H1 (cell line): ENCODE results near the gene TTBK2. TPM values are rescaled to one million over a fixed set of nuclear protein-coding genes. Genes with fewer than 3 reads are reported as not detected.

Source experiments
- CTBP2 ChIP-seq: IDR thresholded peaks from 2 replicates; pipeline ENCODE4 v1.7.0; 2011; ENCODE audit warnings: borderline replicate concordance, mild to moderate bottlenecking, moderate library complexity, mixed read lengths, low read length; ENCODE audit not compliant: insufficient read depth, insufficient read length
- MAFK ChIP-seq: IDR thresholded peaks from 2 replicates; pipeline ENCODE4 v1.6.1; 2012; ENCODE audit warnings: low read depth, mild to moderate bottlenecking, improper control_type of control experiment, low read length
- RBBP5 ChIP-seq: IDR thresholded peaks from 2 replicates; pipeline ENCODE4 v1.7.1; 2012; ENCODE audit warnings: low read depth, mild to moderate bottlenecking, inconsistent platforms, low read length, moderate library complexity, borderline replicate concordance
- SP2 ChIP-seq: IDR thresholded peaks from 2 replicates; pipeline ENCODE4 v1.6.1; 2012; ENCODE audit warnings: mild to moderate bottlenecking, low read length, inconsistent platforms
- ZNF274 ChIP-seq: IDR thresholded peaks from 2 replicates; pipeline ENCODE4 v1.7.0; 2012; ENCODE audit warnings: low read length, borderline replicate concordance; ENCODE audit errors: extremely low read depth
- polyA plus RNA-seq, 7 experiments: library from polyadenylated mRNA; depleted of rRNA in 3 of 7; stranded (reverse) in 5 of 7; unstranded in 2 of 7; fragments of >200 nt in 5 of 7; fragments of 200-250 nt in 2 of 7; gene quantifications; 1 replicate in 5 of 7; 2 replicates in 1 of 7; 4 replicates in 1 of 7; pipeline versions ENCODE4 v1.2.1 to v1.2.3, GENCODE V29; 2011 to 2013; ENCODE audit warnings: missing spikeins in 2 of 7, mixed read lengths in 2 of 7
- total RNA-seq: library from RNA; stranded (reverse); fragmentation: NEBNext Ultra II Directional; extraction: Animal tissue kit (Norgen Biotek cat#: 25700); gene quantifications from 2 replicates; pipeline ENCODE4 v1.2.1, GENCODE V29; 2021
- TF ChIP-seq, protein P1 (sequence below): IDR thresholded peaks from 2 replicates; pipeline ENCODE4 v1.6.1; 2012; ENCODE audit warnings: inconsistent platforms
- TF ChIP-seq, protein P2 (sequence below): IDR thresholded peaks from 2 replicates; pipeline ENCODE4 v1.6.1; 2012; ENCODE audit warnings: low read length, inconsistent platforms
- TF ChIP-seq, protein P3 (sequence below): IDR thresholded peaks from 2 replicates; pipeline ENCODE4 v1.6.1; 2011; ENCODE audit warnings: low read length, improper control_type of control experiment

Gene TTBK2
- total and polyA plus RNA-seq, 2 of the 8 experiments (the other 6 are each of a cell fraction or from before 2014, with no cell fraction given) = 2.7 to 18.2 TPM

GRCh38 chr15:42724276-42724675, 196.3 kb downstream of the TTBK2 start (continued):
- TF ChIP-seq CTBP2 (no peak), ZNF274 (no peak), MAFK (no peak), SP2 (no peak), RBBP5 (no peak)
- TF ChIP-seq, protein P1, sequence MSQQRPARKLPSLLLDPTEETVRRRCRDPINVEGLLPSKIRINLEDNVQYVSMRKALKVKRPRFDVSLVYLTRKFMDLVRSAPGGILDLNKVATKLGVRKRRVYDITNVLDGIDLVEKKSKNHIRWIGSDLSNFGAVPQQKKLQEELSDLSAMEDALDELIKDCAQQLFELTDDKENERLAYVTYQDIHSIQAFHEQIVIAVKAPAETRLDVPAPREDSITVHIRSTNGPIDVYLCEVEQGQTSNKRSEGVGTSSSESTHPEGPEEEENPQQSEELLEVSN = no peak
- TF ChIP-seq, protein P2, sequence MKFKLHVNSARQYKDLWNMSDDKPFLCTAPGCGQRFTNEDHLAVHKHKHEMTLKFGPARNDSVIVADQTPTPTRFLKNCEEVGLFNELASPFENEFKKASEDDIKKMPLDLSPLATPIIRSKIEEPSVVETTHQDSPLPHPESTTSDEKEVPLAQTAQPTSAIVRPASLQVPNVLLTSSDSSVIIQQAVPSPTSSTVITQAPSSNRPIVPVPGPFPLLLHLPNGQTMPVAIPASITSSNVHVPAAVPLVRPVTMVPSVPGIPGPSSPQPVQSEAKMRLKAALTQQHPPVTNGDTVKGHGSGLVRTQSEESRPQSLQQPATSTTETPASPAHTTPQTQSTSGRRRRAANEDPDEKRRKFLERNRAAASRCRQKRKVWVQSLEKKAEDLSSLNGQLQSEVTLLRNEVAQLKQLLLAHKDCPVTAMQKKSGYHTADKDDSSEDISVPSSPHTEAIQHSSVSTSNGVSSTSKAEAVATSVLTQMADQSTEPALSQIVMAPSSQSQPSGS = no peak
- TF ChIP-seq, protein P3, sequence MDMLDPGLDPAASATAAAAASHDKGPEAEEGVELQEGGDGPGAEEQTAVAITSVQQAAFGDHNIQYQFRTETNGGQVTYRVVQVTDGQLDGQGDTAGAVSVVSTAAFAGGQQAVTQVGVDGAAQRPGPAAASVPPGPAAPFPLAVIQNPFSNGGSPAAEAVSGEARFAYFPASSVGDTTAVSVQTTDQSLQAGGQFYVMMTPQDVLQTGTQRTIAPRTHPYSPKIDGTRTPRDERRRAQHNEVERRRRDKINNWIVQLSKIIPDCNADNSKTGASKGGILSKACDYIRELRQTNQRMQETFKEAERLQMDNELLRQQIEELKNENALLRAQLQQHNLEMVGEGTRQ = no peak
